ENCODE measurements around the gene NFATC2. TPM values are rescaled to one million over a fixed set of nuclear protein-coding genes. Genes with fewer than 3 reads are reported as not detected.

The NFATC2 gene
- total RNA-seq, 1 experiment from 2014 or later = 0.61 TPM

DNA sequence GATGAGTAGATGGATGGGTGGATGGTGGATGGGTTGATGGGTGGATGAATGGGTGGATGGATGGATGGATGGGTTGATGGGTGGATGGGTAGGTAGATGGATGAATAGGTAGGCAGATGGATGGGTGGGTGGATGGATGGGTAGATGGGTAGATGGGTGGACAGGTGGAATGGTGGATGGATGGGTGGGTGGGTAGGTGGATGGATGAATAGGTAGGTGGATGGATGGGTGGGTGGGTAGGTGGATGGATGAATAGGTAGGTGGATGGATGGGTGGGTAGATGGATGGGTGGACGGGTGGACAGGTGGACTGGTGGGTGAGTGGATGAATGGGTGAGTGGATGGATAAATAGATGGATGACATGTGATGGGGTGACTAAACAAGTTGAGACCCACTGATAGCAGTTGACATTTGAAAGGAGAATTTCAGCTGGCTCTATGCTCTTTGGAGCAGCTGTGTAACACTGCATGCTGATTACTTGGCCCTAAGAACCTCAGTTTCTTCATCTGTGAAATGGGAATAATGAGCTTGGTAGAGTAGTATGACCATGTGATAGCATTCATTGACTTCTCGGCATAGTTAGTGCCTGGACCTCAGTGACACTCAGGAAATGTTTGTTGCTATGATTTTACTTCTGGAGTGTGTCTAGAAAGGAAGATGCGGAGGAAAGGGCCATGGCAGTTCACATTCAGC lies 184.3 kb downstream of the NFATC2 start:
- H3K27ac Mint-ChIP-seq = no peak overlapping the region
- H3K36me3 Mint-ChIP-seq (ENCODE audit: insufficient read depth in 1 of 3, low read depth in 3 of 3) = peaks cover 0 to 4% (median 0%) of the 10 kb centered on the region in 3 experiments; a peak in 3 of 7 replicates
- Histone ChIP-seq H2BK20ac (ENCODE audit: low read depth, low read length, poor library complexity, severe bottlenecking) (no peak overlapping the region), H2BK12ac (ENCODE audit: insufficient read length, low read depth, low read length) (no peak overlapping the region), H3K56ac (ENCODE audit: insufficient read length, low read depth, low read length) (no peak overlapping the region), H3T11ph (ENCODE audit: low read length) (no peak overlapping the region), H3K23ac (ENCODE audit: insufficient read length, low read depth, low read length) (no peak overlapping the region), H2BK5ac (ENCODE audit: insufficient read length, low read length) (no peak overlapping the region), H2AFZ (ENCODE audit: low read length) (no peak overlapping the region), H3K27ac (ENCODE audit: insufficient read length, low read depth, low read length) (no peak overlapping the region), H3K4me2 (ENCODE audit: insufficient read depth, insufficient read length, low read length) (no peak overlapping the region), H3K18ac (ENCODE audit: insufficient read length, low read depth, low read length) (no peak overlapping the region), H2AK5ac (ENCODE audit: insufficient read length, low read length) (no peak overlapping the region), H3K9ac (ENCODE audit: extremely low read depth, insufficient read length, low read length) (no peak overlapping the region), H3K23me2 (ENCODE audit: insufficient read length, low read depth, low read length, poor library complexity, severe bottlenecking) (no peaks in the 10 kb centered on the region), H2BK15ac (ENCODE audit: low read depth, low read length) (no peak overlapping the region), H2BK120ac (ENCODE audit: low read depth, low read length, poor library complexity, severe bottlenecking) (no peak overlapping the region), H4K5ac (ENCODE audit: insufficient read length, low read depth, low read length) (no peak overlapping the region), H4K20me1 (ENCODE audit: control insufficient read depth, insufficient read depth, insufficient read length) (no peaks in the 10 kb centered on the region), H3K27me3 (ENCODE audit: insufficient read depth, low read length) (no peaks in the 10 kb centered on the region), H3K79me1 (ENCODE audit: insufficient read depth, low read depth, low read length, poor library complexity, severe bottlenecking) (no peaks in the 10 kb centered on the region), H3K14ac (ENCODE audit: insufficient read depth, low read length) (no peak overlapping the region), H3K79me2 (ENCODE audit: insufficient read depth, low read length) (no peaks in the 10 kb centered on the region), H4K91ac (ENCODE audit: insufficient read length, low read depth, low read length) (no peak overlapping the region), H3K9me3 (ENCODE audit: control insufficient read depth, low read depth, low read length) (peaks cover 6% of the 10 kb centered on the region), H3K4ac (ENCODE audit: low read depth, low read length) (no peak overlapping the region), H4K8ac (replicated peaks; ENCODE audit: insufficient read length, low read depth, low read length) (no peak overlapping the region), H3K4me1 (ENCODE audit: insufficient read depth, low read length) (no peaks in the 10 kb centered on the region)
- DNase-seq = no peak
- TF ChIP-seq CTCF (conservative IDR thresholded peaks at IDR 0.05) = no peak
- H3K27me3 Mint-ChIP-seq (ENCODE audit: low read depth) = peaks cover 5% of the 10 kb centered on the region; the same call in 1 of the 2 replicates
- H3K4me3 Mint-ChIP-seq = no peak overlapping the region
- H3K9me3 Mint-ChIP-seq = peaks cover 6% of the 10 kb centered on the region in 2 experiments
- WGBS (ENCODE audit: extremely low coverage, insufficient read length, low lambda C conversion rate) = no CpG with 5 or more reads among the region's 3 CpGs
- no peaks in the 10 kb centered on the region for H3K4me1 Mint-ChIP-seq
